HG02798 (cell line): ENCODE results near the gene SIL1.
"Not testable (repeated sequence)": the region's sequence is repeated elsewhere in the genome, so short reads cannot be mapped to it uniquely, and the experiment has no call there.

ENCODE experiments used
- ATAC-seq: cut with Tn5 transposase; IDR thresholded peaks from one replicate; pipeline ENCODE4 v1.9.1; 2021; ENCODE audit warnings: mild to moderate bottlenecking; ENCODE audit not compliant: unreplicated experiment, poor library complexity

The SIL1 gene

GRCh38 chr5:139117342-139117884, 80.8 kb downstream of the SIL1 start:
- ATAC-seq: no peak

GRCh38 chr5:139116100-139116655, 82.0 kb downstream of the SIL1 start:
- no peak for ATAC-seq

DNA sequence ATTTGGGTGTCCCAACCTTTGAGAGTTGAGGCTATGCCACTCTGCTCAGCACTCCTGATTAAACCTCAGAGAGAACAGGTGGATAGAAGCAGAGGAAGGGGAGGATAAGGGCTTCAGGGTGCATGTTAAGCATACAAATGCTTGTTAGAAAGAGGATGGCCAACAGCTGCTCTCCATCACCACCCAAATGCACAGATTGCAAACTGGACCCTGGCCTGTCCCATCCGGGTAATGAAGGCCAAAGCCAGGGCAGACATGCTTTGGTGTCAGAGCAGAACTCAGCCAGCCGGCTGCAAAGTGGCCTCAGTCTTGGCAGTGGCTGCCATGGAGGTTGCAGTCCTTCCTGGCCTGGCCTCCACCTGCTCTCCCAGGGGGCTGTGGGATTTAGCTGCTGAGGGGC, 84.3 kb downstream of the SIL1 start:
- no peak for ATAC-seq

- ATAC-seq: not testable (repeated sequence)
These were observed 85.8 kb downstream of the SIL1 start for GRCh38 chr5:139112362-139112761.

- no peak for ATAC-seq
These were observed 87.5 kb downstream of the SIL1 start for GRCh38 chr5:139110526-139111168.

DNA sequence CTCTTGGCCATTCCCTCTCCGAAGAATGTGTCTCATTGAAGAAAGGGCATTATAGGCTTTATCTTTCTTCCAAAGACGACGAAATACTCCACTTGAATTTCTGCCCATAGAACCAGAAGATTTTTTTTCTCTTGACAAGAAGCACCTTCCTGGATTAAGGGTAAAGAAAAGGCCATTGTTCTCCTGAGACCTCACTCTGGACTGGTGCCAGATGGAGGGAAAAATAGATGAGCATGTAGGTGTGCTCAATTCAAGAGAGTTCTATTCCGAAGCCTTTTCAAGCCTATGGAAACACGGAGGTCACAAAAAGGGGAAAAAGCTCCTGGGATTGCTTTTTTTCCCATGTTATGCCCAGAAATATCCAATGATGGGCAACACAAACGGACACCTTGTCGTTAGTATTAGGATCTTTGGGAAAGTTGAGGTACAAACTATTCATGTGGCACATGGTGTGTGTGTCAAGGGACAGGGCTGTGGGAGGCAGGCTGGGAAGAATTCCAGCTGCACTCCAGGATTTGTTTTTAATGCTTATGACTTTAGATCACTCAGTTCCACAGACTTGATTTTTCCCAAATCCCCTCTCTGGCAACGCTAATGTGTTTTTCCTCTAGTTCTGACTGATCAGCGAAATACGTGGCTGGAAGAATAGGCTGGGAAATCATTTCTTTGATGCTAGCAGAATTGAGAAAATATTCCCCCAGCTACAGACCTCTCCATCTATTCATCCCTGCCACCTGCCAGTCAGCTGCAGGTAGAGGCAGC, 89.9 kb downstream of the SIL1 start:
- ATAC-seq: no peak

- no peak for ATAC-seq
These were observed 92.5 kb downstream of the SIL1 start for GRCh38 chr5:139105621-139106071.

GRCh38 chr5:139104577-139105276, 93.4 kb downstream of the SIL1 start:
- ATAC-seq: no peak

DNA sequence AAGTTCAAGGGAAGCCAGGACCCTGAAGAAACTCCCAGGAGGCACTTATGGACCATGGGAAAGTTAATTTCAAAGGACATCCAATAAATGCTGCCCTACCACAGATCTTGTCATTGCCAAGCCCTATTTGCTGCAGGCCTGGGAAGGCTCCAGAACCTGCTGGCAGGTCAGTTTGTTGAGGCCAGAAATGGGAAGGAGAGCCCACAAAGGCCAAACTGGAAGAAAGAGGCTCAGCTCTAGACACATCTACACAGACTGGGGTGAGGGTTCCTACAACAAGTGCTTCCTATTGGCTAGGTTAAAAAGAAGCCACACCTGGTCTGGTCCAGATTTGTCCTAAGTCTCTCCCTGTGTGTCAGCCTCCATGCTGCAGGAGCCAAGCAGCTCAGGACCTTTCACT, 94.4 kb downstream of the SIL1 start:
- ATAC-seq: no peak

DNA sequence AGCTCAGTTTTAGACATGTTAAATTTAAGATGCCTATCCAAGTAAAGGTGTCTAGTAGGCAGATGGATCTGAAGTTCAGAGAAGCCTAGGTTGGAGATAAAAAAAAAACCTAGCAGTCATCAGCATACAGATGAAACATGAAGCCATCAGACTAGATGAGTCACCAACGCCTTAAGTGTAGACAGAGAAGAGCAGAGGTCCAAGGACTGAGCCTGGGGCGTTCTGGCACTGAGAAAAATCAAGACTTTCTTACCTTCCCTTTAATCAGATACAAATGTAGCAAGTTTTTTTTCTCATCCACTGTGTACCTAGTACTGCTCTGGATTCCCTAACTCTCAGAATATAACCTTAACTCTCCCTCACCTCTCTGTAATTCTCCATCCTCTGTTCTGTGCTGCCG, 97.3 kb downstream of the SIL1 start:
- no peak for ATAC-seq

DNA sequence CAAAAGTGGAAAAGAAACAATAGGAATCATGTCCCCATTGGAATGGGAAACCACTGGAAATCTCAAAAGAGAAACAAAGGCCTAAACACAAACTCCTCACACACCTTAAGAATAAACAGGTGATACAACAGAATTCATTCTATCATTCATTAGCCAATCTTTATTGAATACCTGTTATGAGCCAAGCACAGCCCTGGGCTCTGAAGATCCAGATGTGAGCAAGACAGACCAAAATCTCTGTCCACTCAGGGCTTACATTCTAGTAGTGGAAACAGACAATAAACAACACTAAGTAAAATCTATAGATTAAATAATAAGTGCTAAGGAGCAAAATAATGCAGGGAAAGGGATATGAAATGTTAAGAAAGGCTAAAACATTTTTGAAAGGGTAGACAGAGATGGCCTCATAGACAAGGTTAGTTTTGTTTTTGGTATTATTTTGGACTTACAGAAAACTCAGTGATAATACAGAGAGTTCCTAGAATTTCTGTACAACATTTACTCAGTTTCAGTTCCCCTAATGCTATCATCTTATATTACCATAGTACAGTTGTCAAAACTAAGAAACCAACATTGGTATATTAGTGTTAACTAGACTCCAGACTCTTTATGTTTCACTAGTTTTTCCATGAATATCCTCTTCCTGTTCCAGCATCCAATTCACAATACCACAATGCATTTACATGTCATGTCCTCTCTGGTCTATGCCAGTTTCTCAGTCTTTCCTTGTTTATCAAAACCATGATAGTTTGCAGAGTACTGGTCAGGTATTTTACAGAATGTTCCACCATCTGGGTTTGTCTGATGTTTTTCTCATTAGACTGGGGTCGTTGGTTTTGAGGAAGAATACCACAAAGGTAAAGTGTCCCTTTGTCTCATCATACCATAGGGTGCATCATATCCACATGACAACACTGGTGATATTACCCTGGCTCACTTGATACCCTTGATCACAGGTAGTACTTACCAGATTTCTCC, 103.7 kb downstream of the SIL1 start:
- ATAC-seq: peak; percentile 92

GRCh38 chr5:139092741-139093343, 105.3 kb downstream of the SIL1 start:
- ATAC-seq: no peak

GRCh38 chr5:139091439-139092156, 106.6 kb downstream of the SIL1 start:
- ATAC-seq: no peak

DNA sequence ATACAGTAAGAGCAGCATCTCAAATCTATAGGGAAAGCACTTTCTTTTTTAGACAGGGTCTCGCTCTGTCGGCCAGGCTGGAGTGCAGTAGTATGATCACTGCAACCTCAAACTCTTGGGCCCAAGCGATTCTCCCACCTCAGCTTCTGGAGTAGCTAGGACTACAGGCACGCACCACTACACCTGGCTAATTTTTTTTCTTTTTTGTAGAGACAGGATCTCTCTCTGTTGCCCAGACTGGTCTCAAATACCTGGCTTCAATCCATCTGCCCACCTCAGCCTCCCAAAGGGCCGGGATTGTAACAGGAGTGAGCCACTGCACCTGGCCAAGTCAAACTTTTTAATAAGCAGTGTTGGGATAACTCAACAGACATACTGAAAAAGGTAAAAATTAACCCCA, 107.6 kb downstream of the SIL1 start:
- ATAC-seq: no peak

DNA sequence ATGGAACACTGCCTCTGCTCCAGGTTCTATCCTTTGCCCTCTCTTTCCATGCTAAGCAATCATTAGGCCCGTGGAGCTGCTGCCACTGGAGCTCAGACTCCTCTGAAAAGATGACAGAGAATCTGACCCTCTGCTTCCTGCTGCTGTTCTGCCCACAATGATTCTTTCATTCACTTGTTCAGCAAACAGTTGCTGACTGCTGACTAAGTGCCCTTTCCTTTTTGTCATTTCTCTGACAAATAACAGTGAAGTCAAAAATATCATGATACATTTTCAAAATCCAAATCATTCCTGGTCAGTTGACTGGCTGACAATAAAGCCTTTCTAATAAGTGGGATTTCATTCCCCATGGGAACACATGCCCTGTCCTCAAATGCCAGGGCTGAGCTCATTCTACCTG, 110.1 kb downstream of the SIL1 start:
- no peak for ATAC-seq

DNA sequence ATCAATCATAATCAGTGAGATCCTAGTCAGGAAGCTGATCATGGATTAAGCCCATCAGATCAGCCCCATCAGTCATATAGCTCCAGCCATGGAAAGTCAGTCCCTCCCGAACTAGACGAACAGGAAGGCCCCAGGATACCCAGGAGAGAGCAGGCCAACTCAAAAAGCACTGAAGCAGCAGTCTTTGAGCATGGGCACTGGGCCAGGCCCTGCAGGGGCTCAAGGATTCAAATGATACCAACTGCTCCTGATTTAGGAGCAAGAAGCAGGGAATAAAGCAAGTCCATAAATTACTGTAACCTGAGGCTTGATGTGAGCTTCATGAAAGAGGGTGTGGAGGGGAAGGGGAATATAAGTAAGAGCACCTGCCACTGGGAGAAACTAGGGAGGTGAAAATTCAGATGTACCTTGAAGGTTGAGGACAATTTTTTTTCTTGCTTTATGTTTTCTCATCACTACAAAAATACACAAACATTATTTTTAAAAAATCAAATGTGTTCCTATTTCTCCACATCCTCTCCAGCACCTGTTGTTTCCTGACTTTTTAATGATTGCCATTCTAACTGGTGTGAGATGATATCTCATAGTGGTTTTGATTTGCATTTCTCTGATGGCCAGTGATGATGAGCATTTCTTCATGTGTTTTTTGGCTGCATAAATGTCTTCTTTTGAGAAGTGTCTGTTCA, 115.2 kb downstream of the SIL1 start:
- no peak for ATAC-seq

- ATAC-seq: no peak
These were observed 118.1 kb downstream of the SIL1 start for GRCh38 chr5:139079991-139080610.
